Globus pallidus (tissue), 1 donor: ENCODE data around the gene SMAGP.
A peak's percentile ranks its signal among the peaks of the same experiment; 100 is the strongest.
"Not testable (repeated sequence)": the region's sequence is repeated elsewhere in the genome, so short reads cannot be mapped to it uniquely, and the experiment has no call there.

Source experiments
- DNase-seq: peaks from one replicate; pipeline ENCODE4 v3.0.0-alpha.2; 2015; ENCODE audit warnings: low spot score

SMAGP gene

DNA sequence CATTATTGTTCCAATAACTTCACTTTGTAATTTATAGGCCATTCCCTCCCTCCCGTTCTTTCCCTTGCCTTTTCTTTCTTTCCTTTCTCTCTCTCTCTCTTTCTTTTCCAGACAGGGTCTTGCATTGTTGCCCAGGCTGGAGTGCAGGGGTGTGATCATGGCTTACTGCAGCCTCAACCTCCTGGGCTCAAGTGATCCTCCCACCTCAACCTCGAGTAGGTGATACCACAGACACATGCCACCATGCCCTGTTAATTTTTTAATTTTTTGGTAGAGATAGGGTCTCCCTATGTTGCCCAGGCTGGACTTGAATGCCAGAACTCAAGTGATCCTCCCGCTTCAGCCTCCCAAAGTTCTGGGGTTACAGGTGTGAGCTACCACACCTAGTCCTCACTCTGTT, 45.6 kb downstream of the SMAGP start:
- no peak for DNase-seq

DNA sequence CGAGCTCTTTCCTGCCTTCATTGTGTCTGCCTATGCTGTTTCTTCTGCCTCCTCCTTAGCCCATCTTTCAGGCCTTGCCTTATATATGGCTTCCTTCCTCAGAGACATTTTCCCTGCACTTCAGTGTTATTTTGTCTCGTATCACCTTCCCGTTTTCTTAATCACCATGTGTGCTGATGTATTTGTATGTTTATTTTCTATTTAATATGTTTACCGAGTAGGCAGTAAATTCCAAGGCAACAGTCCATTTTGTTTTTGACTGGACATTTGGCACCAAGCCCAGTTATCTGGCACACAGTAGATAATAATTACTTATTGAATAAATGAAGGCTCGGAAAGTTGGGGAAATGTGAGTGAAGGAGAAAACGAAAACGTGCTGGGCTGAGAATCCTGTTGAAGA, 47.8 kb downstream of the SMAGP start:
- no peak for DNase-seq

DNA sequence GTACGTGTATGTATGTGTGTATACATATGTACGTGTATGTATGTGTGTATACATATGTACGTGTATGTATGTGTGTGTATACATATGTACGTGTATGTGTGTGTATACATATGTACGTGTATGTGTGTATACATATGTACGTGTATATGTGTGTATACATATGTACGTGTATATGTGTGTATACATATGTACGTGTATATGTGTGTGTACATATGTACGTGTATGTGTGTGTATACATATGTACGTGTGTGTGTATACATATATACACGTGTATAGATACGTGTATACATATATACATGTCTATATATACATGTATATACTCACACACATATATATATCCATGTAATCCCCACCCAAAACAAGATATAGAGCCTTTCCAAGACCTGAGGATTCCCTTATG, 50.4 kb downstream of the SMAGP start:
- not testable (repeated sequence) for DNase-seq

DNA sequence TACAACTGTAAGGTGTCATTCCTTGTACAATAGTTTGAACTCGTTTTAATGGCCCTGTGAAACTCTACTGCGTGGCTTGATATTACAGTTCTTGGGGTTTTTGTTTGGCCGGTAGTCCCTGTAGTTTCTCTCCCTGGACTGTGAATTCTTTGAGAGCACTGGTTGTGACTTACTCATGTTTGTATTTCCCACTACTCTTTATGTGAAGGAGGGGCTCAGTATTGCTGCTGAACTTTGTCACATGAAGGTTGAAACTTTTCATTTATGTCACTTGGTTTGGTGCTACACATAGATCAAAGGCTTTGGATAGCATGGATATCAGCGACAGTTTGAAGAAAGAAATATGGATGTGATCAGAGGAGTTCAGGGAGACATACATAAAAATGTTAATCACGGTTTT, 50.9 kb downstream of the SMAGP start:
- no peak for DNase-seq

DNA sequence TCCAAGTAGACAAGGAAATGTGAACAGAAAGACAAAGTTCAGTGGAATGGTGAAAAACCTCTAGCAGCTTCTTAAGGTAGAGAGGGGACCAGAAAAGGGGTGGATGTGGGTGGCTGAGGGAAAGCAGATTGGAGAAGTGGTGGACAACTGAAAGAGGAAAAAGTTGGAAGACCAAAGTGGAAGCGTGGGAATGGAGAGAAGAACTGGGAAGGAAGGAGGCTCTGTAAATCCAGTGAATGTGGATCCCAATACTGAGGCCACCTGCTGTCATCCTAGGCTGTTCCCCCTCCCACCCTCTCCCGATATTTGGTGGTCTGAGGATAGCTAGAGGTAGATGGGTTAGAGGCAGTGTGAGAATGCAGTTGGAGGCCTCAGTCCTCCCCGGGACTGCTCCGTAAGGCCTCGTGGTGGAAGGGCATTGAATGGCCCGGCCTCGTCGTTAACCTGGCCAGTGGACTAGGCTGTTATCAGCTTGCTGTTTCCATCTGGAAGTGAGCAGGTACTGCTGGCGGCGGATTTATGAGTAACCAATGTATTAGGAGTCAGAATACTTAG, 51.5 kb downstream of the SMAGP start:
- DNase-seq = no peak

DNA sequence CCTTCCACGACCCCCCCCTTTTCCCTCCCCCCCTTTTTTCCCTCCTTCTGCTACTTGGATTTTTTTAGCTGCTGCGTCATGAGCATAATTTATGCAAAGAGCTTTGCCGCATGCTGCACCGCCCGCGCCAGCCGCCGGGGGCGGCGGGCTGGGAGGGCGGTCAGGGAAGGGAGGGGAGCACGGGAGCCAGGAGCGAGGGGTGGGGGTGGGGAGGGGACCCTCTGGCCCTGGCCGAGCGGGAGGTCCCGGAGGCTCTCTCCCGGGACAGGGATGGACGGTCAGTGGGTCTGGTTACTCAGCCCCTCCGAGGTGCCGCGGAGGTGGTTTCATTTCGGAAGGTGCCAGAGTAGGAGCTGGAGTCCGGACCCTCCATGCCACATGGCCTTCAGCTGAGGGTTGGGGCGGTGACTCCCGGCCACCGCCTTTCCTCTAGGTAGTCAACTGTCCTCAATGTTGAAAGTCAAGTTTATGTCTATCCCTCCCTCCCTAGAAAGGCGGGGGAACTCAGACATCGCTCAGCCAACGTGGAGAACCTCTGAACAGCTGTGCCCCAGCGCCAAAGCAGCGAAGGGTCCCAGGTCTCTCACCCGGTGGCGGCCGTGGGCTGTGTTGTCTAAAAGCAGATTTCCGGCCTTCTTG, 52.1 kb downstream of the SMAGP start, which contains the start of gene POU6F1:
Gene POU6F1 (minus strand): TSS at position 95 of the 639 bp plus-strand sequence. CDS start 11,226 bp downstream, outside the sequence.
- peak; percentile 85 for DNase-seq

DNA sequence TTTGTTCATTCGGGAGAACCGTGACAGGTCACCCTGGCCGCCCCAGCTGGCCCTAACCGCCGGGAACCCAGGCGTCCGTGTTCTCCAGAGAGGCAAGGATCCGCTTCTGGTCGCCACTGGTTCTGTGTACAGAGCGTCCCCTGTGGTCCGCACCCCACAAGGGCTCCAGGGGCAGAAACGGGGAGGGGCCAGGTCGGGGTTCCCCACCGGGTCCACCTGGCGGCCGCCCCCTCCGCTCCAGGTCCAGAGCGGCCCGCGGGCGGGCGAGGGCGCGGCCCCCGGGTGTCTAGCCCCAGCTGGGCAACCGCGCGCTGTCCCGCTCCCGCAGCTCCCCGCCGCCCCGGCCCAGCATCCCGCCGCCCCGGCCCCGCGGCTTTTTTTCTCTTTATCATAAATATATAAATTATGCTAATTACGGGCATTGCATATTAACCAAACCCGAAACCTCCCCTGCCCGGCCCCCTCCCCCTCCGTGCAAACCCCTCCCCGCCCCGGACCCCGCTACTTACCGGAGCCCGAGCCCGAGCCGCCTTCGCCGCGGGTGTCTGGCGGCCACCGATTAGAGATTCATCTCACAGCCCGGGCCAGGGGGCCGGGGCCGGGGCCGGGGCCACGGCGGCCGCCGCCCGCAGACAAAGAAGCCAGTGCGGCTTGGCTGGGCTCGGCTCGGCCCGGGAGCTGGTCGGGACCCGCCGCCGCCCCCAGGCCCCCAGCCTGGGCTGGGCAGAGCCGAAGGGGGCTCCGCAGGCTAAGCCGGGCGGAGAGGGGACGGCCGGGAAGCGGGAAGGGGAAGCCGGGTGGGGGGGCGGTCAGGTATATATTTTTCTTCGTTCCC, 52.9 kb downstream of the SMAGP start:
- DNase-seq = peak; percentile 66

DNA sequence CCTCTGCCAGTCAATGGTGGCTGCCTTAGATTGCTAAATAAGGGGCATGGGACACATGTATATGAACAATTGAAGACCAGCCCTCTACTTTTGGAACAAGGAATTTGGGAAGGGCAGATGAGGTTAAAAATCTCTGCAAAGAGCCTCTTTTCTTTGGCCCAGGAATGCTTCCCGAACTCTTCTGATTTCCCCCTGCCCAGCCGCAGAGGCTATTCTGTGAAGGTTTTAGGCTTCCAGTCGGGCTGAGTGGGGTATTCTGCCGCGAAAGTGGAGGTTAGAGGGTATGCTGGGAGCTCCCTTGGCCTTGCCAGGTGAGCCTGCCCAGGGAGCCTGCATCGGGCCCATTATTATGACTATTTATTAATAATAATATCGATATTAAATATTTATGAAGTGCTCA, 53.6 kb downstream of the SMAGP start:
- no peak for DNase-seq

DNA sequence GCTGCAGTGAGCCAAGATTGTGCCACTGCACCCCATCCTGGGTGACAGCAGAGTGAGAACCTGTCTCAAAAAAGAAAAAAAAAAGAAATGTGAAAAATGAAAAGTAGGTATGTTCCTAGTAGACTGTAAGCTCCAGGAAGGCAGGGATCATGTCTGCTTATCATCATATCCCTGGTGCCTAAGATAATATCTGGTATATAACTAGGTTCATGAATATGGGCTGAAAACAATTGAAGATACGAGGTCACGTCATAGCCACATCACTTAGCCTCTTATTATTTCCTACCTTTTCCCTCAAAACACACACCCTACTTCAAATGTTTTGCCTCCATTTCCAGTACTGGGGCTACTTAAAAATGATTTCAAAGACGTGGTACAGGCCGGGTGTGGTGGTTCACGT, 55.3 kb downstream of the SMAGP start:
- DNase-seq = no peak

DNA sequence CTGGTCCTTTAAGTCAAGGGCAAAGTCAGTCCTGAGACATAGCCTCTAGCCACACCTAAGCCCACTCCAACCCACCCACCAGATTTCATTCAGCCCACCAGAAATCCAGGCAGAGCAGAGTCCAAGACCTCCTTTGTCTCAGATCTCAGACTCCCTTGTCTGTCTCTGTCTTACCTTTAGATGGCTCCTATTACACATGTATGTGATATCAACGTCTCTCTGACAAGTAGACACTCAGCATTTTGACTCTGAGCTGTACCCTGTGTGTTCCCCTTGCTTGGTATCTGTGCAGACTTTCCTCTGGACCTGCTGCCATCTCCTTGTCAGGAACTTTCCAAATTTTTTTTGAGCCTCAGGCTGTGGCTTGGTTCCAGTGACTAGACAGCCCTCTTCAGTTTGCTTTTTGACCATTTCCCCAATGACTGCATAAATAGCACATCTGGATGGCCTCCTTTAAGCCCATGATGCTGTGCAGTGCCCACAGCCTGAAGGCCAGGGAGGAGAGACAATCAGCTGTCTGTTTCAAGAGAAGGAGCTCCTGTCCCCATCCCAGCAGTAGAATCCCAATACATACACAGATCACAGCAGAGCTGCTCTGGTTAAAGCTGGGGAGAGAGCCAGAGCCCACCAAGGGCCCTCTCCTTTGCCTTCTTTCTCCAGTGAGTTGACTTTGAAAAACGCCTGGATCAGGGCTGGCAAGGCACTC, 59.4 kb downstream of the SMAGP start:
- DNase-seq = peak; percentile 90

DNA sequence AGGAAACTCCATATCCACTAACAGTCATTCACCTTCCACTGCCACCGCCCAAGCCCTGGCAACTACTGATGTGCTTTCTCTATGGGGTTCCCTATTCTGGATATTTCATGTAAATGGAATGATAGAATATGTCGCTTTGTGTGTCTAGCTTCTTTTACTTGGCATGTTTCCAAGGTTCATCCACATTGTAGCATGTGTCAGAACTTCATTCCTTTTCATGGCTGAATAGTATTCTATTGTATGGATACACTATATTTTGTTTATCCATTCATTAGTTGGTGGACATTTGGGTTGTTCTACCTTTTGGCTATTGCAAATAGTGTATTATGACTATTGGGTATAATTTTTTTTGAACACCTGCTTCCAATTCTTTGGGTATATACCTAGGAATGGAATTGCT, 61.0 kb downstream of the SMAGP start:
- DNase-seq = no peak

DNA sequence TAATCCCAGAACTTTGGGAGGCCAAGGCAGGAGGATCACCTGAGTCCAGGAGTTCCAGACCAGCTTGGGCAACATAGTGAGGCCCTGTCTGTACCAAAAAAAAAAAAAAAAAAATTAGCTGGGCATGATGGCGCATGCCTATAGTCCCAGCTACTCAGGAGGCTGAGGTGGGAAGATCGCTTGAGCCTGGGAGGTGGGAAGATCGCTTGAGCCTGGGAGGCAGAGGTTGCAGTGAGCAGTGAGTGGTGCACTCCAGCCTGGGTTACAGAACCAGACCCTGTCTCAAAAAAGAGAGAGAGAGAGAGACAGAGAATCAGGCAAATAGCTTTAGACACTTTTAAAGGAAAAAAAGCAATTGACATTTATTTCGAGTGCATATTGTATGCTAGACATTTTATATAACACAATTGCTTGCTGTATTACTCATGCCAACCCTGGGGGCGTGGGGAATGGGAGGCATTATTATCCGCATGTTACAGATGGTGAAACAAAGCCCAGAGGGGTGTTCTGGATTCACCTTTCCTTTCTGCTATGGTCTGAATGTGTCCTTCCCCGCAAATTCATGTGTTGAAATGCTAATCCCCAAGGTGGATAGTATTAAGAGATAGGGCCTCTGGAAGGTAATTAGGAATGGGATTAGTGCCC, 62.1 kb downstream of the SMAGP start:
- DNase-seq = no peak

DNA sequence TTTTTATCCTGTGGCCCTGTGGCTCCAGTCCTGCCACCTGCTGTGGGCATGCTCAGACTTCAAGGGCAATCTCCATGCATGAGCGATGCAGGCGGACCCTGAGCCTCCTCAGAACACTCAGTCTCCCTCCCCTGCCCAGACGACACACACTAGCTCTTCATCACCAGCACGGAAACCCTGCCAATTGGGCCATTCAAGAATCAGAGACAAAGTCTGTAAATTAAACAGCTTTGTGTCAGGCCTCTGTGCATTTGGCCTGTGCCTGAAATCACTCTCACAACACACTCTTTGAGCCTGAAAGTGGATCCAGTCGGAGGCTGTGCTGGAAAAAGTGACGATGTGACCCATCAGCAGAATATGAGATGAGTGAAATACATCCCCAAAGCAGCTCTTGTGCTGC, 64.9 kb downstream of the SMAGP start:
- peak; percentile 61 for DNase-seq

DNA sequence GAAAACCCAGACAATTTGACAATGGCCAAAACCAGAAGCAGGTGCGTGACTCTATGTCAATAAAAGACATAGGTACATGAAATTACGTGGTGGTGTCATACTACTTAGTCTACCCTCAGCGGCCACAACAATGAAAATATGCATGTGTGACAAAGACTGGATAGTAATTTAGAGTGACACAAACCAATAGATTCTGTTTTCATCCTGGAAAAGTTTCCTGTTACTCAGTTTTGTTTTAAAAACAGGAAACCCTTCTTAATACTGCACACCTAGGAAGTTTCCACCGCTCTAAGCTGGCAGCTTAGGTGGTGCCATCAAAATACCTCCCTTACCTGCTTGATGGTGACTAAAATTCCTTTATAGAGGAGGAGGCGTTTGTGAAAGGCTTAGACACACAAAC, 67.5 kb downstream of the SMAGP start:
- no peak for DNase-seq

DNA sequence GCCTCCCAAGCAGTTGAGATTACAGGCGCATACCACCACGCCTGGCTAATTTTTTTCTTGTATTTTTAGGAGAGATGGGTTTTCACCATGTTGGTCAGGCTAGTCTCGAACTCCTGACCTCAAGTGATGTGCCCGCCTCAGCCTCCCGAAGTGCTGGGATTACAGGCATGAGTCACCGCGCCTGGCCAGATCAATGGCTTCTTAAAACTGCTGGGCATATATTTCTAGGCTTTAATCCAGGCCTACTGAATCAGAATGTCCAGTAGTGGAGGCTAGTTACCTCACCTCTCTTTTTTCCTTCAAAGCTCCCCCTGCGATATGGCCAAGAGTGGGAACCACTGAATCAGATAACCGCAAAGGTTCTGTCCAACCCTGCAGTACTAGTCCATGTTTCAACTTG, 69.4 kb downstream of the SMAGP start:
- DNase-seq = no peak

DNA sequence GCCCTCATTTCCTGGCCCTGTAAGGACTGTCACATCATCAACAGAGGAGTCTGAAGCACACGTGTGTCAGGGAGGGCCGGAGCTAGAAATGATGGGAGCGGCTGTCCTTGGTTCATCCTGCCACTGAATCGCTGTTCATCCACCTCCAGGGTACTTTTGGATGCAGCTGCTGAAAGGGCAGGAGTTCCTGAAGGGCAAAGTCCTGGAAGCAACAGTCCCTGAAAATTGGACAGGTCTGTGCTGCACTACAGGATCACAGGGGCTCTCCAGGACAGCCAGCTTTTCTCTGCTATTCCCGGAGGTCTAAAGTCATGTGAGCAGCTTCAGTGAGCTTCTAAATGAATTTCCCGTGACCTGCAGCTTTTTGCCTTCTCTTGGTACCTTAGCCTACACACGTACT, 70.1 kb downstream of the SMAGP start:
- DNase-seq = no peak

DNA sequence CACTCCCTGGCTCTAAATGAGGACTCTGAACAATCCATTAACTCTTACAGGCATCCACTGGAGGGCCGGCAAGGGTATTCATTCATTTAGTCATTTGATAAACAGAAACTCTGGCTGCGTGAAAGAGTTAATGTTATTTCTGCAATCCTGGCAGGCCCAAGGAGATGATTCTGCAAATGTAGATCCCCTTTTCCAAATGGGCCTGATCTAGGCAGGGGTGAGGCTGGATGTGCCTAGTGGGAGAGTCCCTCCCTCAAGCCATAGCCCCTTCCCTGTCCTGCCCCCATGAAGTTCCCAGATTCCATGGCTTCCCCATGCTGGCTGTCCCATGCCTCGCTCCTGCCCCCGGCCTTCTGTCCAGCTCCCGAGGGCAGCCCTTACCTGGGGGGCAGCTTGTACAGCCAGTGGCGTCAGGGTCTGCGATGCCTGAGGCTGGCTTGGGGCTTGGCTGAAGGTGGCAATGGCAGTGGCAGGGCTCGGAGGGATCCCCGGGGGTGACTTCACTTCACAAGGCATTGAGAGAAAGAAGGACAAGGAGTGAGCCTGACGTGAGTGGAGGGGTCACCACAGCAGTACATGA, 70.8 kb downstream of the SMAGP start:
- DNase-seq = no peak

DNA sequence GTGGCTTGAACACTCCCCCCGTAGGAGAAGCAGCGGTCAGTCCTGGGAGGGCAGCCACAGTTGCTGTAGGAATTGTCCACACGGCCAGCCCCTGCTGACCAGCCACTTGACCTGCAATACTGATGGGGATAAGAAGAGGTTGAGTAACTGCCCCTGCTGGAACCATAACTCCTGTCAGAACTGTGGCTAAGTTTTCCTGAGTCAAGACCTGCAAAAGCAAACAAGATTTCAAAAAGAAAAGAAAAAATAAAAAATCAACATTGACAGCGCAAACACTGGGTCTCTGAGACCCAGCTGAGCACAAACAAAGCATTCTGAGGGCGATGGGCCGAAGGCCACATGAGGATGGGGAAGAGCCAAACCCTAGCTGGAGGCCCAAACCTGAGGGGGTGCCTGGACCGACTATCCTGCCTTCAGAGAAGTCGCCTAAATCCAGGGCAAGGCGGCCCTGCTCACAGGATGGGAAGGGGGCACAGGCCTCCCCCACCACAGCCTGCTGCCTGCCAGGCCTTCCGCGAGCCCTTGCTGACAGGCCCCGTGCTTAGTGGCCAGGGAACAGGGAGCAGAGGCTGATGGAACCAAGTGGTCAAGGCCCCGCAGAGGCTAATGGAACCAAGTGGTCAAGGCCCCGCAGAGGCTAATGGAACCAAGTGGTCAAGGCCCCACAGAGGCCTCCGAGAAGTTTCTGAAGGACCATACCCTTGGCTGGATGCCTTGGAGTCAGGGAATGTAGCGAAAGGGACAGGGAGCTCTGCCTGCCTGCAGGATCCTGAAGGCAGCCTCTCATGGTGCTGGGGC, 71.4 kb downstream of the SMAGP start:
- DNase-seq = no peak

DNA sequence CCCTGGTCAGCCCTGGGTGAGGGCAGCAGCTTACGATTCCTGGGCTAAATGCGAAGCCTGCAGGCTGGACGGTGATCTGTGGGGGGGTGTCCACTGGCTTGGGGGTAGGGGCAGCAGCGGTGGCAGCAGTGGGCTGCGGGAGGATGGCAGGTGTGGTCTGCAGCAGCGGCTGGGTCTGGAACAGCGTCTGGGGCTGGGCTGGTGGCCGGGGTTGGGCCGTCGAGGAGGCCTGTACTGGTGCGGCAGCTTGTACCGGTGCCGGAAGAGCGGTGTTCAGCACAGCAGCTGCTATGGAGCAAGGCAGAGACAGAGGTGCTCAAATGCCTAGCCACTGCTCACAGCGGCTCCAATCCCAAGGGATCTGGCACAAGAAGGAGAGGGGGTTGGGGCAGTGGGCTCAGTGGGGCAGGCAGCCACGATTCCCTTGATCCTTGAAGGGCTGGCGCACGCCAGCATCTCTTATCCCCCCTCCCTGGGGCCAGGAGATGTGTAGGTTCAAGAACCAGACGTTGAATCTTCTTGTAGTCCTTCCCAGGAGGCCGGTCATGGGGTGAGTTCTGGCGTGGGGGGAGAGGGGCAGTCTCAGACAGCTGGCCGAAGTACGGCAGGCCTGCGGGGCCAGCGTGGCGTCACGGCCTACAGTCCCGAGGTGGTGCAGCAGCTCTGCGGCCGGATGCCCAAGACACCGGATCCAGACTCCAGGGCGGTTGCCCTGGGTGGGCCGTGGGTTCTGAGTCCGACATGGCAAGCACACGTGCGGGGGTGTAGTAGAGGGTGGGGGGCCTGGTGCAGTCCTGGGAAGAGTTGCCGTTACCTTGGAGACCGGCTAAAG, 72.3 kb downstream of the SMAGP start:
- DNase-seq = no peak

DNA sequence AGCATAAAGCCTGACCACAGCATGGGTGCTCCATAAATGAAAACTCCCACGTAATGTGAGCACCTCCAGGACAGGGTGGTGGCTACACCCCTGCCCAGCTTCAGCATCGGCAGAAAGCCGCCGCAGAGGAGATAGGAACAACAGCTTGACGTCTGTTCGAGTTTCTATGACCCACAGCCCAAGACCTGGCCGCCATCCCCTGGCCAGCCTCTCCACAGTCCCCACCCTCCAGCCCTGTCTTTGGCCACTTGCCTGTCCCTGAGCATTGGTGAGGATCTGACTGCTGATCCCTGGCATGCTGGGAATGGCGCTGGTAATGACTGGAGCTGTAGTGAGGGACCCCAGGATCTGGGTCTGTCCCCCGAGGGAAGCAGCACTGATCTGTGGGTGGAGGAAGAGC, 73.7 kb downstream of the SMAGP start:
- no peak for DNase-seq
